ENCODE measurements around the gene ATG4C.

Gene ATG4C

DNA sequence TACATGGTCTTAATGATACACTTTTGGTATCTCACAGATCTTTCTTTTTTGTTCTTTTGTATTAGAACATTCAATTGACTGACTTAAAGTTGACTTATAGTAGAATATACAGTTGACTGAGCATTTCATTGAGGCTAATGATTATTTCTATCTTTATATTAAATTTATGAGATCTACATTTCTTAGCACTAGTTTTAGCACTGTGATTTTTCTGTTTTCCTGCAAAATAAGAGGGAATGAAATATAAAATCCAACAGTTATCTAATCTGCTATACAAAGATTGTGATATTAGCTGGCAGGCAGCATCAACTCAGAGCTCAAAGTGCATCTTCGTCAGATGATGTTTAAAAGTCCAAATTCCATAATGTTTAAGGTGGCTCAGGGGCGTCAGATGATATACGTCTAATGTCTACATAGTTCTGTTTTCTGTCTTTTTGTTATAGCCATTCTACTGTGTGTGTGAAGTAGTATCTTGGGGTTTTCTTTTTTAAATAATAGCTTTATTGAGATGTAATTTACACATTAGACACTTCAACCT lies 85.4 kb downstream of the ATG4C start:
- no peak overlapping the region for H3K27ac Mint-ChIP-seq
- H3K4me1 Mint-ChIP-seq, result no peaks in the 10 kb centered on the region
- H3K27me3 Mint-ChIP-seq, result no peaks in the 10 kb centered on the region
- H3K4me3 Mint-ChIP-seq, result no peak overlapping the region
- DNase-seq (no peak), ATAC-seq (no peak)
- no peaks in the 10 kb centered on the region for H3K9me3 Mint-ChIP-seq

GRCh38 chr1:62870148-62870547 lies 86.2 kb downstream of the ATG4C start:
- H3K4me3 Mint-ChIP-seq, result no peak overlapping the region
- no peak overlapping the region for H3K27ac Mint-ChIP-seq
- ATAC-seq (no peak), DNase-seq (no peak)
- H3K9me3 Mint-ChIP-seq, result no peaks in the 10 kb centered on the region
- H3K4me1 Mint-ChIP-seq, result no peaks in the 10 kb centered on the region
- no peaks in the 10 kb centered on the region for H3K27me3 Mint-ChIP-seq

DNA sequence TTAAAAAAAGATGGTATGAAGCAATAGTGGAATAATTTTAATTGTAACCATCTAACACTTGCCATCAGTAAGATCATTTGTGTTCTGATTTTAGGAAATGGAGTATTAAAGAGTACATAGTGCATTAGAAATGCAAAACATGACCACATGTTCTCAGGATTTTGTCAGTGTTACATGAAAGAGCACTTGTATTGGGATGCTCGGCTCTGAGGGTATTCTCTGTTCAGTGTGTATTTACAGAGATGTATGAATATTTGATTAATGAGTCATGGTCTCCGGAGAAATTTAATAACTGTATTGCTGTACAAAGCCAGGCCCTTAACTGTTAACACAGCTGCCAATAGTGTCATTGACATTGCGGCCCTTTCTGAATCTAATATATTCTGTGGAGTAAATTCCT lies 91.7 kb downstream of the ATG4C start:
- DNase-seq (no peak), ATAC-seq (no peak)
- no peak overlapping the region for H3K27ac Mint-ChIP-seq
- H3K27me3 Mint-ChIP-seq, result peaks cover 8% of the 10 kb centered on the region
- H3K4me1 Mint-ChIP-seq, result no peaks in the 10 kb centered on the region
- no peaks in the 10 kb centered on the region for H3K9me3 Mint-ChIP-seq
- no peak overlapping the region for H3K4me3 Mint-ChIP-seq

- H3K4me3 Mint-ChIP-seq, result no peak overlapping the region
- no peaks in the 10 kb centered on the region for H3K9me3 Mint-ChIP-seq
- peaks cover 8% of the 10 kb centered on the region for H3K27me3 Mint-ChIP-seq
- no peak overlapping the region for H3K27ac Mint-ChIP-seq
- no peak for DNase-seq
- no peaks in the 10 kb centered on the region for H3K4me1 Mint-ChIP-seq
- ATAC-seq, result no peak
Measured at GRCh38 chr1:62876535-62876934, 92.6 kb downstream of the ATG4C start.

- Mint-ChIP-seq H3K4me1 (no peaks in the 10 kb centered on the region), H3K27me3 (peaks cover 8% of the 10 kb centered on the region), H3K4me3 (no peak overlapping the region), H3K9me3 (no peaks in the 10 kb centered on the region), H3K27ac (no peak overlapping the region)
- DNase-seq (no peak), ATAC-seq (no peak)
Measured at GRCh38 chr1:62877579-62877978, 93.6 kb downstream of the ATG4C start.

DNA sequence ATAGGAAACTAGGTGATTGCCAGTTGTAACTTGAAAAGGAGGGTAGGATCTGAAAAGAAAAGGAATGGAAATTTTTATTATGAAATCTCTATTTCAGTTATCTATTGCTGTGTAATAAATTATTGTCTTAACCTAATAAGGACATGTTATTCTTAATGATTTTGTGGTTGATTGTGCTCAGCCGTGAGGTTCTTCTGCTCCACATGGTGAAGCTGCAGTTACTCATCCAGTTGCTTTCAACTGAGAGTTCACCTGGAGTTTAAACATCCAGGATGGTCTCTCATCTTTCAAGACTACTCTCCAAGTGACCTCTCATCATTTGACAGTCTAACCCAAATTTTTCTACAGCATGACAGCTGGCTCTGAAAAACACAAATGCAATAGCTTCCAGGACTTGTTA lies 96.0 kb downstream of the ATG4C start:
- Mint-ChIP-seq H3K27me3 (peaks cover 8% of the 10 kb centered on the region), H3K9me3 (no peaks in the 10 kb centered on the region), H3K4me1 (no peaks in the 10 kb centered on the region), H3K4me3 (no peak overlapping the region), H3K27ac (no peak overlapping the region)
- ATAC-seq (no peak), DNase-seq (no peak)

DNA sequence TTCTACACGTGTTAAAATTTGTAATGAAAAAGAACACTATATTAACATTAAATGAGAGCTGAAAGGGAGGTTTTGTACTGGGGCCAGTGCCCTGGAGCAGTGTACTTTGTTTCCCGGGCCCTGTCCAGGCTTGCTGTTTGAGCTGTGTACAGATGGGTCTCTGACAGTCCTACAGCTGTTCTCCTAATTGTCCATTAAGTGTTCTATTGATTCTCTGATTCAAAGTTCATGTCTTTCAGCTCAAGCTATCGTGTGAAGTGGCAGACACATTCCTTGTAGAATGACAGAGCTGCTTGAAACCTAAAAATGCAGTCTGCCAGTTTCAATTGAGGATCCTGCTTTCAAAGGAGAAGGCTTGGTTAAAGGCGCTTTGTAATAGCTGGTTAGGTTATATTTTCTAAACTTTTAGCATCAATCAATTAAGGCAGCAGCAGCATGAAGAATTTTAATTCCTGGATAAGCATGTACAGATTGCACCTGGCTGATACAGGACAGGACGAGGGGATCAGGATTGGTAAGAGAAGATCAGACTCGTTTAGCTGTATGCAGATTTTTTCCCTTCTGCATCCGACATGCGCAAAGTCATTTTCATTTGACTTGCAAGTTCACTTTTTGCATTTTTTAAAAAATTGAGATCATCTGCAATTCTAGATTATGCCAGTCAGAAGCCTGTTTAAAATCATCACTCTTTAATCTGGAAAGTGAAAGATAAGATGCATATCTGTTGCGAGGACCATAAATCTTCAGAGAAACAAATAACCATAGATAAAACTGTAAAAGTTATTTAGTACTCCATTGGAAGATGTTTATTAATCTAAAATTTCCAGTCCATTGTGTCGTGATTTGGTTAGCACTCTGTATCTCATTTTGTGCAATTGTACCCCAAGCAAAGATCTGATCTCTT lies 98.5 kb downstream of the ATG4C start:
- DNase-seq, result no peak
- Mint-ChIP-seq H3K4me1 (no peaks in the 10 kb centered on the region), H3K27ac (no peak overlapping the region), H3K4me3 (no peak overlapping the region), H3K9me3 (no peaks in the 10 kb centered on the region), H3K27me3 (peaks cover 25% of the 10 kb centered on the region)
- no peak for ATAC-seq

GRCh38 chr1:62884156-62884740 lies 100.3 kb downstream of the ATG4C start:
- Mint-ChIP-seq H3K4me1 (no peaks in the 10 kb centered on the region), H3K27ac (no peak overlapping the region), H3K4me3 (no peak overlapping the region), H3K27me3 (peaks cover 33% of the 10 kb centered on the region), H3K9me3 (no peaks in the 10 kb centered on the region)
- ATAC-seq, result no peak
- no peak for DNase-seq

GRCh38 chr1:62887799-62888507 lies 104.0 kb downstream of the ATG4C start:
- Mint-ChIP-seq H3K4me1 (no peaks in the 10 kb centered on the region), H3K4me3 (no peak overlapping the region), H3K27me3 (peaks cover 47% of the 10 kb centered on the region), H3K9me3 (no peaks in the 10 kb centered on the region), H3K27ac (no peak overlapping the region)
- DNase-seq, result no peak
- ATAC-seq, result no peak

- H3K27ac Mint-ChIP-seq, result no peak overlapping the region
- no peak overlapping the region for H3K4me3 Mint-ChIP-seq
- H3K9me3 Mint-ChIP-seq, result no peaks in the 10 kb centered on the region
- H3K27me3 Mint-ChIP-seq, result peaks cover 42% of the 10 kb centered on the region
- ATAC-seq, result no peak
- no peak for DNase-seq
- no peaks in the 10 kb centered on the region for H3K4me1 Mint-ChIP-seq
Measured at GRCh38 chr1:62891956-62892562, 108.1 kb downstream of the ATG4C start.

DNA sequence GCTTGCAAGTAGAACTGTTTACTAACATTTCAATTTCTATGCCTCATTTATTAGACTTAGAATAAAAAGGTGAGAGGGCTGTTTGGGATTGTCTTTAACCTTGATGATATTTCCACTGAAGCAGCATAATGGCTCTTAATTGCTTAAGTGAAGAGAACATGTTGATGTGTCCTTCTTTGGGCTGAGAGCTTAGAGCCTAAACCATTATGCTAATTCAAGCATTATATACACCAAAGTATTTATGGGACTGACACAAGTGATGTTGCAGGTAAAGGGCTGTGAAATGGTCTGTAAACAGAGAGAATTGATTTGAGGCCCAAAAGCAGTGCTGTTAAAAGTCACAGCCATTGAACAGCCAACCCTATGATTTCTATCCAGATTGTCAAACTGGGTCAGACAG lies 113.9 kb downstream of the ATG4C start:
- DNase-seq, result no peak
- H3K27me3 Mint-ChIP-seq, result peaks cover 14% of the 10 kb centered on the region
- no peak overlapping the region for H3K27ac Mint-ChIP-seq
- no peak for ATAC-seq
- no peaks in the 10 kb centered on the region for H3K9me3 Mint-ChIP-seq
- H3K4me3 Mint-ChIP-seq, result no peak overlapping the region
- H3K4me1 Mint-ChIP-seq, result no peaks in the 10 kb centered on the region

DNA sequence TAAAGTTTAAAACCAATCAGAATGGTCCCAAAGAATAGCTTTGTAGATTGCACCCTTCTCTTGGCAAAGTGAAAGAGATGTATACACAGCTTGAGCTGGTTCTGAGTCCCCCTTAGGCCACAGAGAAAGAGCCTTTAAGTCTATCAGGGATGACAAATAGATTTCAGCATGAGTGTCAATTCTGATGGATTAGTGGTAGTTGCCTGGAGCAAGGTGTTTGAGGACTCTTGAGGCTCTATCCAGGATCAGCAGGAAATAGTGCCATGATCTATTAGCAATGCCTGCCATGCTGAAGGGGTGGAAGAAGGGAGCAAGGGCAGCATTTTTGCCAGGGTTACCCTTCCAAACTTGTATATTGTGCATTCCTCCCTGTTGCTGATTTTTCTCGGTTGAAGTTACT lies 116.6 kb downstream of the ATG4C start:
- Mint-ChIP-seq H3K27me3 (no peaks in the 10 kb centered on the region), H3K4me3 (no peak overlapping the region), H3K9me3 (no peaks in the 10 kb centered on the region), H3K27ac (no peak overlapping the region), H3K4me1 (no peaks in the 10 kb centered on the region)
- DNase-seq, result no peak
- no peak for ATAC-seq

DNA sequence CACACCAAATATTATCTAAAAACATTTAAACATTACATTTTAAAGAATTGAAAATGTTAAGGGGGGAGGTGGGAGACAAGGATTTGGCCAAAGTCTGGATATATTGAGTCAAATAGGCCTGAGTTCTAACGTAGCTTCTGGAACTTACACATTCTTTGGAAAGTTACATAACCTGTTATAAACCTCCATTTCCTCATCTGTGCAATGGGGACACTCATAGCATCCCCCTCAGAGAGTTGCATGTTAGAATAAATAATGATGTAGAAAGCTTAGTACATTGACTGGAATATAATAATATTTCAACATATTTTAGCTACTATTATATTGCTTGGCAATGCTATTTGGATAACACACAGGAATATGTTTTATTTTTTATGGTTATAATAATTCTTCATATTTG lies 117.7 kb downstream of the ATG4C start:
- ATAC-seq (no peak), DNase-seq (no peak)
- Mint-ChIP-seq H3K4me3 (no peak overlapping the region), H3K27me3 (no peaks in the 10 kb centered on the region), H3K4me1 (no peaks in the 10 kb centered on the region), H3K27ac (no peak overlapping the region), H3K9me3 (no peaks in the 10 kb centered on the region)

GRCh38 chr1:62903522-62903921 lies 119.6 kb downstream of the ATG4C start:
- no peak for ATAC-seq
- peaks cover 4% of the 10 kb centered on the region for H3K4me1 Mint-ChIP-seq

DNA sequence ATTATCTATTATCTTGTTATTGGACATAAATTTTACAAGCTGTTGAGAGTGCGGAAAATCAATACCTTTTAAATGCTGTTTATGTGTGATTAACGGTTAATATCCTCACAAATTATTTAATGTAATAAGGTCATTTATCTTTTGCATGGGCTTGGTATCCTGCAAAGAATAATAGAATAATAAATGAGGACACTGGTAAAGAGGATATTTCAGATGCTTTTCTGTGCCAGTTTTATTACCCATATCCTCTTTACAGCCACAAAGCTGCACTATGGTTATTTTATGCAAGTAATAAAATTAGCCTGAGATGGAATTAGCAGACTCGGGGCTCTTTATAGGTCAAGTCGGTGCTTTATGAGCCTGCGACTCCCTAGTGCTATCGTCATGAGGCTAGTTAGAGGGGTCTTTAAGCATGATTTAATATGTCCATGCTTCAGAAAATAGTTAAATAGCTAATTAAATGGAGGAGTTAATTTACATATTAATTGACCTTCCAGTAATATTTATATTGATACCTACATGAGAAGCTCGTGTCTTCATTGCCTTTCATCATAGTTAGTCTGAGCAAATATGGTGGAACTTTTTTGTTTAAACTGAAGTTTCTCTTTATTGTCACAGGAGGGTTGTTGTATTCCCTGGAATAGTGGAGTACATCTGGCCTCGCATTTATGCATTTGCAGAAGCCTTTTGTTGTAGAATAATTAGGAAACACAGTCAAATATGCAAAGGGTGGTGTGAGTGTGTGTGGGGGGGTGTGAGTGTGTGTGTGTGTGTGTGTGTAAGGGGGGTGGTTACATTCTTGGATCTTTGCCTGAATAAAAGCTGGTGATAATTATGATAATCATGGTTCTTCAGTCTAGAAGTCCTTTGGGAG lies 120.3 kb downstream of the ATG4C start:
- Mint-ChIP-seq H3K4me1 (peaks cover 9% of the 10 kb centered on the region), H3K4me3 (no peak overlapping the region), H3K27ac (no peak overlapping the region), H3K9me3 (no peaks in the 10 kb centered on the region), H3K27me3 (no peaks in the 10 kb centered on the region)
- ATAC-seq, result no peak
- DNase-seq, result no peak

More at GRCh38 chr1:62903522-62903921, 119.6 kb downstream of the ATG4C start:
- no peak overlapping the region for H3K27ac Mint-ChIP-seq
- DNase-seq, result no peak
- H3K4me3 Mint-ChIP-seq, result no peak overlapping the region
- no peaks in the 10 kb centered on the region for H3K27me3 Mint-ChIP-seq
- H3K9me3 Mint-ChIP-seq, result no peaks in the 10 kb centered on the region
